ENCODE results near the gene ATXN2L. TPM values are rescaled to one million over a fixed set of nuclear protein-coding genes. Genes with fewer than 3 reads are reported as not detected.

Gene ATXN2L
- total and polyA plus RNA-seq, 2 of the 4 experiments (the other 2 are of a cell fraction): 12.9 to 58.8 TPM

- WGBS, 2 experiments (ENCODE audit: extremely low coverage in 2 of 2, insufficient read length in 1 of 2): 81% methylated on average over 3 of the region's 8 CpGs; no CpG with 5 or more reads in 1 of the 2 experiments
- Histone ChIP-seq H4K8ac (ENCODE audit: low read depth in 2 of 2, low read length in 2 of 2) (no peak overlapping the region), H2AK5ac (ENCODE audit: low read depth, low read length) (no peak overlapping the region), H3K14ac (replicated peaks; ENCODE audit: low read depth, low read length) (no peak overlapping the region), H4K20me1 (ENCODE audit: insufficient read depth, low read length) (peaks cover 35% of the 10 kb centered on the region; the same call in 1 of the 2 replicates), H2AFZ (replicated peaks; ENCODE audit: low read length, poor library complexity) (no peak overlapping the region), H3K4me3 (ENCODE audit: insufficient read depth, low read depth, low read length) (no peak overlapping the region), H4K5ac (ENCODE audit: low read depth, low read length) (no peak overlapping the region), H3K9me3 (ENCODE audit: control insufficient read depth, insufficient read depth, low read length) (no peaks in the 10 kb centered on the region), H2BK5ac (ENCODE audit: low read depth, low read length, poor library complexity, severe bottlenecking) (no peak overlapping the region), H3K4ac (ENCODE audit: low read depth, low read length) (no peak overlapping the region), H3K79me1 (ENCODE audit: low read depth in 1 of 2, low read length in 2 of 2) (peaks cover 12 to 30% of the 10 kb centered on the region in 2 experiments), H3K4me2 (ENCODE audit: low read depth, low read length) (no peak overlapping the region), H3K56ac (ENCODE audit: extremely low read depth, insufficient read depth, low read length) (no peak overlapping the region), H3K18ac (ENCODE audit: low read depth, low read length) (no peak overlapping the region), H3K36me3 (ENCODE audit: control insufficient read depth, insufficient read depth, low read length) (peaks cover 67% of the 10 kb centered on the region), H2BK120ac (ENCODE audit: low read depth, low read length) (no peak overlapping the region), H3K9me1 (ENCODE audit: insufficient read depth, low read length) (no peaks in the 10 kb centered on the region), H2BK15ac (ENCODE audit: low read depth, low read length) (no peak overlapping the region), H2AK9ac (replicated peaks; ENCODE audit: low read depth, low read length, poor library complexity) (peak overlapping the region; percentile 50), H3K23ac (ENCODE audit: low read depth, low read length) (no peak overlapping the region), H3K27me3 (ENCODE audit: control insufficient read depth, insufficient read depth, low read length) (no peaks in the 10 kb centered on the region), H4K91ac (ENCODE audit: insufficient read depth, low read depth, low read length) (no peak overlapping the region), H2BK20ac (ENCODE audit: low read depth, low read length) (no peak overlapping the region), H3K4me1 (ENCODE audit: control insufficient read depth, insufficient read depth, low read length) (no peaks in the 10 kb centered on the region), H3K9ac (ENCODE audit: low read depth, low read length) (no peak overlapping the region), H3K27ac (ENCODE audit: insufficient read depth, low read length) (no peak overlapping the region)
- dilution Hi-C loops (cut with HindIII; ENCODE audit: low sequenced_read_pairs, unreplicated experiment) (no loop called here), intact Hi-C loops (cut with micrococcal nuclease) (no loop called here), in situ Hi-C loops (cut with MboI; ENCODE audit: low sequenced_read_pairs) (no loop called here)
- DNase-seq (no peak), ATAC-seq (ENCODE audit: low read depth) (no peak)
- ChIA-PET CTCF (no interaction called here), POLR2A (ENCODE audit: unreplicated experiment) (interaction anchor here (0.6 kb wide), 1 partner anchor 13 kb away, joined by 3 read pairs; no protein-coding TSS in a partner anchor)
- BruUV-seq (replicated peaks): no TSS peak
- TF ChIP-seq CEBPB (IDR thresholded peaks at IDR 0.05; ENCODE audit: low read depth, low read length): no peak
- TF ChIP-seq POLR2A (IDR thresholded peaks at IDR 0.05; ENCODE audit: low read depth, low read length): no peak
- no peak for TF ChIP-seq MAFK (IDR thresholded peaks at IDR 0.05; ENCODE audit: low read depth, low read length)
- TF ChIP-seq CHD1 (IDR thresholded peaks at IDR 0.05; ENCODE audit: low read depth, low read length): no peak
- no peak for TF ChIP-seq USF2 (IDR thresholded peaks at IDR 0.05; ENCODE audit: low read depth, low read length)
- no peak for TF ChIP-seq NFE2L2 (IDR thresholded peaks at IDR 0.05; ENCODE audit: low read depth, low read length)
- TF ChIP-seq RFX5 (IDR thresholded peaks at IDR 0.05; ENCODE audit: low read depth, low read length): no peak
- no peak for TF ChIP-seq BHLHE40 (IDR thresholded peaks at IDR 0.05; ENCODE audit: low read depth, low read length)
- no peak for TF ChIP-seq MXI1 (IDR thresholded peaks at IDR 0.05; ENCODE audit: borderline replicate concordance, low read depth, low read length)
- no peak for TF ChIP-seq FOS (IDR thresholded peaks at IDR 0.05; ENCODE audit: low read depth, low read length)
- no peak for TF ChIP-seq ELK1 (IDR thresholded peaks at IDR 0.05; ENCODE audit: borderline replicate concordance, low read depth, low read length)
- TF ChIP-seq CTCF (conservative IDR thresholded peaks at IDR 0.05; ENCODE audit: low read depth, low read length): no peak
- TF ChIP-seq SMC3 (IDR thresholded peaks at IDR 0.05; ENCODE audit: low read depth, low read length): no peak
- no peak for TF ChIP-seq RAD21 (IDR thresholded peaks at IDR 0.05; ENCODE audit: low read length)
- TF ChIP-seq RCOR1 (IDR thresholded peaks at IDR 0.05; ENCODE audit: insufficient replicate concordance, low read length): no peak
- TF ChIP-seq MAZ (IDR thresholded peaks at IDR 0.05; ENCODE audit: borderline replicate concordance, low read depth, low read length): no peak
Observed at GRCh38 chr16:28836761-28837064, 13.9 kb downstream of the ATXN2L start.

Measured in IMR-90 (cell line).